ENCODE data around the gene F3.

Gene F3

GRCh38 chr1:94538243-94538827 lies 3.2 kb downstream of the F3 start:
- Histone ChIP-seq H3K4me3 (ENCODE audit: low read length) (no peak overlapping the region), H3K23ac (ENCODE audit: low read length) (no peak overlapping the region), H2BK5ac (ENCODE audit: low read length) (no peak overlapping the region), H2BK15ac (replicated peaks; ENCODE audit: low read depth) (no peak overlapping the region), H3K18ac (ENCODE audit: low read length) (no peak overlapping the region), H3K27ac (ENCODE audit: low read depth, low read length) (no peak overlapping the region), H3K79me1 (ENCODE audit: low read length) (peaks cover 6% of the 10 kb centered on the region), H3K56ac (ENCODE audit: low read length) (peak overlapping the region; percentile 22), H3K9ac (ENCODE audit: low read length) (no peak overlapping the region), H3K79me2 (ENCODE audit: control insufficient read depth, insufficient read depth, low read length) (peaks cover 10% of the 10 kb centered on the region), H2BK120ac (ENCODE audit: low read depth, low read length) (no peak overlapping the region), H4K5ac (ENCODE audit: low read length) (no peak overlapping the region), H3K4me1 (ENCODE audit: control insufficient read depth, low read depth, low read length) (peaks cover 5% of the 10 kb centered on the region), H4K8ac (ENCODE audit: low read depth, low read length) (no peak overlapping the region), H3K4me2 (ENCODE audit: low read length) (no peak overlapping the region), H2AK5ac (ENCODE audit: low read length) (no peak overlapping the region), H3K36me3 (ENCODE audit: control insufficient read depth, insufficient read depth, low read length) (no peaks in the 10 kb centered on the region), H3K4ac (ENCODE audit: low read depth, low read length) (no peak overlapping the region), H3K27me3 (ENCODE audit: insufficient read depth, low read length, poor library complexity) (no peaks in the 10 kb centered on the region)
- DNase-seq, result peak; percentile 53
- WGBS (ENCODE audit: extremely low coverage, insufficient coverage, low lambda C conversion rate), result no CpG with 5 or more reads among the region's 6 CpGs

DNA sequence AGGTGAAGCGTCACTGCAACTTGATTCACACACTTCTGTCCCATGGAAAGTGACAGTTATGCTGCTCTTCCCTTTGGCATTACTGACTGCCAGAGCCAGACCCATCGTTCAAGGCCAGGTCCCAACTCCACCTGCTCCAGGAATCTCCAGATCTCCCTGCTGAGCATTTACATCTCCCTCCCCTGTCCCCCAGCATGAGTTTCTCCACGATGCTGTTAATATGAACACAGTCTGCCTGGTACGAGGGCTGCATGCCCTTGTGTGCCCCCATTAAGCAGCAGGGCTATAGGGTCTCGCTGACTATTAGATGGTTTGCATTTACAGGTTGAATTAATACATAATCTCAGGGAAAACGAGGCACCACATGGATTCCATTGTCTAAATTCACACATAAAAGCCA lies 4.3 kb downstream of the F3 start:
- no peak overlapping the region for H3K4ac ChIP-seq (ENCODE audit: low read depth, low read length)
- H3K9ac ChIP-seq (ENCODE audit: low read length), result no peak overlapping the region
- DNase-seq, result no peak
- H3K4me1 ChIP-seq (ENCODE audit: control insufficient read depth, low read depth, low read length), result peaks cover 3% of the 10 kb centered on the region
- no peak overlapping the region for H3K18ac ChIP-seq (ENCODE audit: low read length)
- H3K36me3 ChIP-seq (ENCODE audit: control insufficient read depth, insufficient read depth, low read length), result no peaks in the 10 kb centered on the region
- no peak overlapping the region for H3K23ac ChIP-seq (ENCODE audit: low read length)
- peaks cover 6% of the 10 kb centered on the region for H3K79me1 ChIP-seq (ENCODE audit: low read length)
- H4K5ac ChIP-seq (ENCODE audit: low read length), result no peak overlapping the region
- no peak overlapping the region for H2AK5ac ChIP-seq (ENCODE audit: low read length)
- H3K56ac ChIP-seq (ENCODE audit: low read length), result no peak overlapping the region
- WGBS (ENCODE audit: extremely low coverage, insufficient coverage, low lambda C conversion rate), result no CpG with 5 or more reads among the region's 6 CpGs
- H4K8ac ChIP-seq (ENCODE audit: low read depth, low read length), result no peak overlapping the region
- no peak overlapping the region for H2BK15ac ChIP-seq (replicated peaks; ENCODE audit: low read depth)
- no peak overlapping the region for H2BK5ac ChIP-seq (ENCODE audit: low read length)
- H3K27ac ChIP-seq (ENCODE audit: low read depth, low read length), result no peak overlapping the region
- no peak overlapping the region for H3K4me3 ChIP-seq (ENCODE audit: low read length)
- H3K27me3 ChIP-seq (ENCODE audit: insufficient read depth, low read length, poor library complexity), result no peaks in the 10 kb centered on the region
- H3K79me2 ChIP-seq (ENCODE audit: control insufficient read depth, insufficient read depth, low read length), result peaks cover 10% of the 10 kb centered on the region
- no peak overlapping the region for H2BK120ac ChIP-seq (ENCODE audit: low read depth, low read length)
- H3K4me2 ChIP-seq (ENCODE audit: low read length), result no peak overlapping the region

DNA sequence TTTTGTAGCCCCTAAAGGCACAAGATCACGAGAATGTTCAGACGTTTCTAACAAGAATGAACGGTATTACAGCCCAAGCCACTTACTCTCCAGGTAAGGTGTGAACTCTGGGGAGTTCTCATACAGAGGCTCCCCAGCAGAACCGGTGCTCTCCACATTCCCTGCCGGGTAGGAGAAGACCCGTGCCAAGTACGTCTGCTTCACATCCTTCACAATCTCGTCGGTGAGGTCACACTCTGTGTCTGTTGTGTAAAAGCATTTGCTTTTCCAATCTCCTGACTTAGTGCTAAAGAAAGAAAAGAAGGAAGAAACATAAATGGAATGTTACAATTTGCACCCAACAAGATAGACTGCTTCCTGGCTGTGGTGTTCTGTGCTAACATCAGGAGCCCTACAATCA lies 5.7 kb downstream of the F3 start:
- Histone ChIP-seq H3K23ac (ENCODE audit: low read length) (no peak overlapping the region), H3K56ac (ENCODE audit: low read length) (no peak overlapping the region), H3K36me3 (ENCODE audit: control insufficient read depth, insufficient read depth, low read length) (peaks cover 2% of the 10 kb centered on the region), H3K79me2 (ENCODE audit: control insufficient read depth, insufficient read depth, low read length) (peaks cover 8% of the 10 kb centered on the region), H3K9ac (ENCODE audit: low read length) (no peak overlapping the region), H2BK120ac (ENCODE audit: low read depth, low read length) (no peak overlapping the region), H3K4me2 (ENCODE audit: low read length) (no peak overlapping the region), H3K79me1 (ENCODE audit: low read length) (peaks cover 6% of the 10 kb centered on the region), H4K5ac (ENCODE audit: low read length) (no peak overlapping the region), H4K8ac (ENCODE audit: low read depth, low read length) (no peak overlapping the region), H3K27me3 (ENCODE audit: insufficient read depth, low read length, poor library complexity) (no peaks in the 10 kb centered on the region), H3K4ac (ENCODE audit: low read depth, low read length) (no peak overlapping the region), H2BK5ac (ENCODE audit: low read length) (no peak overlapping the region), H3K18ac (ENCODE audit: low read length) (no peak overlapping the region), H3K4me3 (ENCODE audit: low read length) (no peak overlapping the region), H3K4me1 (ENCODE audit: control insufficient read depth, low read depth, low read length) (peaks cover 3% of the 10 kb centered on the region), H2AK5ac (ENCODE audit: low read length) (no peak overlapping the region), H3K27ac (ENCODE audit: low read depth, low read length) (no peak overlapping the region), H2BK15ac (replicated peaks; ENCODE audit: low read depth) (no peak overlapping the region)
- WGBS (ENCODE audit: extremely low coverage, insufficient coverage, low lambda C conversion rate), result no CpG with 5 or more reads among the region's 9 CpGs
- no peak for DNase-seq

- Histone ChIP-seq H3K4me3 (ENCODE audit: low read length) (no peak overlapping the region), H2BK5ac (ENCODE audit: low read length) (no peak overlapping the region), H3K27ac (ENCODE audit: low read depth, low read length) (no peak overlapping the region), H2BK120ac (ENCODE audit: low read depth, low read length) (no peak overlapping the region), H2BK15ac (replicated peaks; ENCODE audit: low read depth) (no peak overlapping the region), H3K36me3 (ENCODE audit: control insufficient read depth, insufficient read depth, low read length) (peaks cover 2% of the 10 kb centered on the region), H3K27me3 (ENCODE audit: insufficient read depth, low read length, poor library complexity) (no peaks in the 10 kb centered on the region), H3K23ac (ENCODE audit: low read length) (no peak overlapping the region), H3K18ac (ENCODE audit: low read length) (no peak overlapping the region), H3K9ac (ENCODE audit: low read length) (no peak overlapping the region), H3K56ac (ENCODE audit: low read length) (no peak overlapping the region), H3K79me1 (ENCODE audit: low read length) (peaks cover 6% of the 10 kb centered on the region), H4K8ac (ENCODE audit: low read depth, low read length) (no peak overlapping the region), H4K5ac (ENCODE audit: low read length) (no peak overlapping the region), H3K4me2 (ENCODE audit: low read length) (no peak overlapping the region), H3K4ac (ENCODE audit: low read depth, low read length) (no peak overlapping the region), H3K79me2 (ENCODE audit: control insufficient read depth, insufficient read depth, low read length) (peaks cover 5% of the 10 kb centered on the region), H3K4me1 (ENCODE audit: control insufficient read depth, low read depth, low read length) (peaks cover 3% of the 10 kb centered on the region), H2AK5ac (ENCODE audit: low read length) (no peak overlapping the region)
- WGBS (ENCODE audit: extremely low coverage, insufficient coverage, low lambda C conversion rate), result no CpG with 5 or more reads among the region's 5 CpGs
- no peak for DNase-seq
Observed at GRCh38 chr1:94535095-94535494, 6.5 kb downstream of the F3 start.

DNA sequence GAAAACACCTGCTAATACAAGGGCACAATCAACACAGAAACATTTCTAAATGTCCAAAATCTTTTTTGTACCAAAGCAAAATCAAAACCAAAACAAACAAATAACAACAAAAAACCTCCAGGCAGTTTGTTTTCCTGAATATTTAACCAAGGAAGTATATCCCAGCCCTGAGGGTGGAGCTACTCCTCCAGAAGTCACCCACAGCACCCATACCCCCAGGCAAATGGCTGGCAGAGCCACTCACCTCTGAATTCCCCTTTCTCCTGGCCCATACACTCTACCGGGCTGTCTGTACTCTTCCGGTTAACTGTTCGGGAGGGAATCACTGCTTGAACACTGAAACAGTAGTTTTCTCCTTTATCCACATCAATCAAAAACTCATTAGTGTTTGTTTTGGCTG lies 9.5 kb downstream of the F3 start:
- Histone ChIP-seq H3K79me1 (ENCODE audit: low read length) (no peaks in the 10 kb centered on the region), H4K8ac (ENCODE audit: low read depth, low read length) (no peak overlapping the region), H2BK15ac (replicated peaks; ENCODE audit: low read depth) (no peak overlapping the region), H2AK5ac (ENCODE audit: low read length) (no peak overlapping the region), H3K18ac (ENCODE audit: low read length) (no peak overlapping the region), H3K4me3 (ENCODE audit: low read length) (no peak overlapping the region), H3K4me2 (ENCODE audit: low read length) (no peak overlapping the region), H3K56ac (ENCODE audit: low read length) (no peak overlapping the region), H2BK5ac (ENCODE audit: low read length) (no peak overlapping the region), H3K36me3 (ENCODE audit: control insufficient read depth, insufficient read depth, low read length) (peaks cover 2% of the 10 kb centered on the region), H4K5ac (ENCODE audit: low read length) (no peak overlapping the region), H3K9ac (ENCODE audit: low read length) (no peak overlapping the region), H3K4me1 (ENCODE audit: control insufficient read depth, low read depth, low read length) (peaks cover 4% of the 10 kb centered on the region), H3K23ac (ENCODE audit: low read length) (no peak overlapping the region), H3K27me3 (ENCODE audit: insufficient read depth, low read length, poor library complexity) (no peaks in the 10 kb centered on the region), H2BK120ac (ENCODE audit: low read depth, low read length) (no peak overlapping the region), H3K27ac (ENCODE audit: low read depth, low read length) (no peak overlapping the region), H3K79me2 (ENCODE audit: control insufficient read depth, insufficient read depth, low read length) (no peaks in the 10 kb centered on the region), H3K4ac (ENCODE audit: low read depth, low read length) (no peak overlapping the region)
- DNase-seq, result peak; percentile 39
- no CpG with 5 or more reads among the region's 3 CpGs for WGBS (ENCODE audit: extremely low coverage, insufficient coverage, low lambda C conversion rate)

DNA sequence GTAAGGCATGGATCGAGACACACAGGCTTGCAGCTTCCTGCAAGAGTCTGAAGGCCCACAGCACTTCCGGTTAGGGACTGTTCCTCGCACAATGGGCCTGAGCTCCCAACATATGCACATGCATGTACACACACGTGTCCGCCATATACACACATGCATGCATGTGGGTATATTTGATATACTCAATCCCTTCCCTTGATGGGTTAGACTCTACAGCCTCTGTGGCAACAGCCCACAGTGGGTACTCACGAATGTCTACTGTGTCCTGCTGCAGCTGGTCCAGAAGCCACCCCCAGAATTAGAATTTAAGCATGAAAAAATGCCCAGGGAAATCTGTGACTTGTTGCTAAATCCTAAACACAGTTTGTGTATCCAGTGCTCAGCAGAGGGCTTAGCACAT lies 9.9 kb downstream of the F3 start:
- Histone ChIP-seq H4K5ac (ENCODE audit: low read length) (no peak overlapping the region), H4K8ac (ENCODE audit: low read depth, low read length) (no peak overlapping the region), H3K23ac (ENCODE audit: low read length) (no peak overlapping the region), H3K56ac (ENCODE audit: low read length) (no peak overlapping the region), H2BK120ac (ENCODE audit: low read depth, low read length) (no peak overlapping the region), H3K36me3 (ENCODE audit: control insufficient read depth, insufficient read depth, low read length) (peaks cover 2% of the 10 kb centered on the region), H3K79me2 (ENCODE audit: control insufficient read depth, insufficient read depth, low read length) (no peaks in the 10 kb centered on the region), H2AK5ac (ENCODE audit: low read length) (no peak overlapping the region), H3K4me1 (ENCODE audit: control insufficient read depth, low read depth, low read length) (peaks cover 4% of the 10 kb centered on the region), H3K4ac (ENCODE audit: low read depth, low read length) (no peak overlapping the region), H2BK15ac (replicated peaks; ENCODE audit: low read depth) (no peak overlapping the region), H3K79me1 (ENCODE audit: low read length) (no peaks in the 10 kb centered on the region), H3K18ac (ENCODE audit: low read length) (no peak overlapping the region), H3K4me3 (ENCODE audit: low read length) (no peak overlapping the region), H3K9ac (ENCODE audit: low read length) (no peak overlapping the region), H3K4me2 (ENCODE audit: low read length) (no peak overlapping the region), H3K27ac (ENCODE audit: low read depth, low read length) (no peak overlapping the region), H2BK5ac (ENCODE audit: low read length) (no peak overlapping the region), H3K27me3 (ENCODE audit: insufficient read depth, low read length, poor library complexity) (no peaks in the 10 kb centered on the region)
- WGBS (ENCODE audit: extremely low coverage, insufficient coverage, low lambda C conversion rate), result no CpG with 5 or more reads among the region's 6 CpGs
- no peak for DNase-seq

Measured in mesendoderm (in vitro differentiated cells).